GM12878 (cell line): ENCODE results near the gene LMO7. TPM values are rescaled to one million over a fixed set of nuclear protein-coding genes. Genes with fewer than 3 reads are reported as not detected.

Experiments
- ATAC-seq: fragments of 200-7000 bp; cut with Tn5 transposase; 3 replicates; pipeline ENCODE4 v1.9.1; 2020; ENCODE audit warnings: mild to moderate bottlenecking, moderate library complexity
- BruUV-seq: library from RNA; stranded (reverse); fragments of 400-500 nt; replicated peaks from 2 replicates; lab custom pipeline; 2021; lab: Mats Ljungman, UMichigan
- CTCF ChIA-PET: fragments of 300-600 bp; sonication (Branson Sonifier 250); formaldehyde crosslinking; extraction: SDS; loops from one replicate; lab custom pipeline; 2021; ENCODE audit warnings: inconsistent platforms; lab: Yijun Ruan, JAX
- POLR2A ChIA-PET: fragments of 350-600 bp; formaldehyde crosslinking; extraction: SDS; loops from one replicate; lab custom pipeline; 2021; ENCODE audit warnings: inconsistent platforms; lab: Charles Lee
- RAD21 ChIA-PET: fragments of 300-600 bp; sonication (Branson Sonifier 250); formaldehyde crosslinking; loops from one replicate; lab custom pipeline; 2023; ENCODE audit warnings: antibody characterized with exemption; ENCODE audit not compliant: unreplicated experiment; lab: Charles Lee
- SMC1A ChIA-PET: fragments of 300-600 bp; sonication (Branson Sonifier 250); formaldehyde crosslinking; loops from one replicate; lab custom pipeline; 2023; ENCODE audit not compliant: unreplicated experiment, uncharacterized antibody; lab: Charles Lee
- DNase-seq: peaks from one replicate; pipeline ENCODE4 v3.0.0-alpha.2; 2011; ENCODE audit warnings: low read depth, low spot score
- FAIRE-seq: peaks from 3 replicates; lab custom pipeline; 2011; peaks lifted over from hg19 to GRCh38; lab: Jason Lieb, UNC
- H2AFZ ChIP-seq: 2 replicates; pipeline ENCODE4 v1.6.0; 2011; ENCODE audit warnings: low read depth, low read length, control low read depth; ENCODE audit not compliant: control insufficient read depth
- H3K27ac ChIP-seq: 2 replicates; pipeline ENCODE4 v1.5.1; 2011; ENCODE audit warnings: control low read depth; ENCODE audit not compliant: control insufficient read depth, insufficient read depth
- H3K27me3 ChIP-seq, 2 experiments: replicated peaks in 1 of 2; 2 replicates each; pipeline versions ENCODE4 v1.6.0 to v1.6.1; 2011; ENCODE audit warnings: low read length in 1 of 2; ENCODE audit not compliant: control insufficient read depth in 2 of 2, insufficient read depth in 2 of 2
- H3K36me3 ChIP-seq, 2 experiments: 2 replicates each; pipeline ENCODE4 v1.5.1; 2011; ENCODE audit warnings: low read length in 1 of 2; ENCODE audit not compliant: control insufficient read depth in 2 of 2, insufficient read depth in 2 of 2
- H3K4me1 ChIP-seq: 2 replicates; pipeline ENCODE4 v1.6.1; 2011; ENCODE audit warnings: mild to moderate bottlenecking, low read length, moderate library complexity, mixed read lengths; ENCODE audit not compliant: control insufficient read depth, insufficient read depth
- H3K4me2 ChIP-seq: 2 replicates; pipeline ENCODE4 v1.6.0; 2011; ENCODE audit warnings: control low read depth; ENCODE audit not compliant: control insufficient read depth, insufficient read depth
- H3K4me3 ChIP-seq: fragments of 200-600 bp; sonication (generic); 2 replicates; pipeline ENCODE4 v1.5.1; 2016
- H3K79me2 ChIP-seq: 2 replicates; pipeline ENCODE4 v1.6.0; 2011; ENCODE audit warnings: low read length; ENCODE audit not compliant: control insufficient read depth, insufficient read depth
- H3K9ac ChIP-seq: 2 replicates; pipeline ENCODE4 v1.8.0; 2011; ENCODE audit warnings: low read length, control low read depth, mixed read lengths; ENCODE audit not compliant: control insufficient read depth, insufficient read depth
- H3K9me3 ChIP-seq: replicated peaks from 3 replicates; pipeline ENCODE4 v1.5.1; 2011; ENCODE audit warnings: mild to moderate bottlenecking, low read length; ENCODE audit not compliant: control insufficient read depth, insufficient read depth
- H4K20me1 ChIP-seq: 2 replicates; pipeline ENCODE4 v1.6.0; 2011; ENCODE audit not compliant: control insufficient read depth, insufficient read depth
- ATF7 ChIP-seq: fragments of 450-650 bp; IDR thresholded peaks from 2 replicates; pipeline ENCODE4 v1.6.1; 2016; ENCODE audit warnings: low read depth, mild to moderate bottlenecking
- CBX5 ChIP-seq: sonication (generic); IDR thresholded peaks from 2 replicates; pipeline ENCODE4 v1.6.1; 2016; ENCODE audit warnings: low read depth, moderate library complexity, mild to moderate bottlenecking, inconsistent platforms
- MYC ChIP-seq: IDR thresholded peaks from 2 replicates; pipeline ENCODE4 v1.6.1; 2011; ENCODE audit warnings: mild to moderate bottlenecking, low read length, moderate library complexity, inconsistent platforms; ENCODE audit not compliant: insufficient read depth, insufficient replicate concordance, insufficient read length, severe bottlenecking
- NFYB ChIP-seq: IDR thresholded peaks from 2 replicates; pipeline ENCODE4 v1.6.1; 2011; ENCODE audit warnings: low read depth, mild to moderate bottlenecking, low read length, improper control_type of control experiment, moderate library complexity; ENCODE audit not compliant: insufficient read depth
- POU2F2 ChIP-seq: IDR thresholded peaks from 3 replicates; pipeline ENCODE4 v1.6.1; 2011; ENCODE audit warnings: low read depth, mild to moderate bottlenecking, low read length, borderline replicate concordance
- TCF12 ChIP-seq: IDR thresholded peaks from 2 replicates; pipeline ENCODE4 v1.6.1; 2011; ENCODE audit warnings: low read depth, mild to moderate bottlenecking, low read length
- WGBS: methylation state at CpG from one replicate; pipeline ENCODE4 v1.1.6; 2016; ENCODE audit warnings: low lambda C conversion rate; ENCODE audit not compliant: insufficient replicate concordance, insufficient coverage; ENCODE audit errors: missing lambda C conversion rate; 5-methylcytosine and 5-hydroxymethylcytosine counted together
- in situ Hi-C: fragments of 300-500 bp; cut with MboI; formaldehyde crosslinking; loops from 9 replicates; pipeline ENCODE4 v1.14.3; 2018; ENCODE audit warnings: mixed read lengths
- intact Hi-C: fragments of 100-400 bp; cut with micrococcal nuclease; formaldehyde crosslinking; loops from one replicate; pipeline ENCODE4 v1.14.2; 2022; ENCODE audit not compliant: unreplicated experiment
- polyA plus RNA-seq, 11 experiments: library from polyadenylated mRNA; depleted of rRNA in 4 of 11; unstranded in 6 of 11; stranded (reverse) in 5 of 11; fragments of >200 nt; fragmentation: Nextera tagmentation in 4 of 11; fragmentation: Illumina TruSeq in 1 of 11; extraction: Ambion mirVana in 4 of 11; extraction: Trizol in 1 of 11; gene quantifications; 1 replicate in 1 of 11; 2 replicates in 10 of 11; pipeline versions ENCODE4 v1.2.1 to v1.2.3, GENCODE V29; 2011 to 2016; ENCODE audit warnings: inconsistent platforms in 2 of 11, missing spikeins in 2 of 11, low read depth in 1 of 11
- total RNA-seq, 4 experiments: library from RNA; depleted of rRNA in 3 of 4; stranded (reverse); fragments of >200 nt in 3 of 4; fragmentation: Illumina TruSeq in 1 of 4; extraction: Trizol in 1 of 4; gene quantifications; 2 replicates each; pipeline versions ENCODE4 v1.2.1 to v1.2.3, GENCODE V29; 2013 to 2021
- TF ChIP-seq, protein P1 (sequence below): fragments of 150-350 bp; IDR thresholded peaks from 2 replicates; pipeline ENCODE4 v1.6.1; 2014; ENCODE audit warnings: mild to moderate bottlenecking, low read depth, low read length

Gene LMO7
- total and polyA plus RNA-seq, 10 of the 15 experiments (the other 5 are each of a cell fraction or from before 2014, with no cell fraction given), result 8.5 to 67.8 (median 36.8) TPM

DNA sequence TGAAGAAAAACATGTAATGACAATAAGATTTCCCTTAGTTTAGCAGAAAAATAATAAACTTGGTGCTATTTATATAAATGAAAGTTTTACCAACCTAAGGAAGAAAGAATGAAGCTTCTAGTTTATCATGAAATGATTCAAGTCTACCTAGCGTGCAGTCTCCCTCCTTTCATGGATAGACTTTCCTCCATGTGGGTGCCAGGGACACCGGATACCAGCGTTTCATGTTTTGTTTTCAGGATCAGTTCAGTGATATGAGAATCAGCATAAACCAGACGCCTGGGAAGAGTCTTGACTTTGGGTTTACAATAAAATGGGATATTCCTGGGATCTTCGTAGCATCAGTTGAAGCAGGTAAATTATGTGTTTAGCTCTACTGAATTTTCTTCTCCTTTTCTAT is 196.7 kb downstream of the LMO7 start:
- RAD21 ChIA-PET, result interaction anchor here (1.4 kb wide), 1 partner anchor 43 kb away, joined by 3 read pairs; no protein-coding TSS in a partner anchor
- H3K9me3 ChIP-seq, result no peaks in the 10 kb centered on the region; the same call in 1 of the 3 replicates
- SMC1A ChIA-PET, result interaction anchor here (1.1 to 2.0 kb wide), 5 partner anchors 9 to 240 kb away, joined by 3 to 6 read pairs (median 4); no protein-coding TSS in a partner anchor
- no peak overlapping the region for H3K9ac ChIP-seq
- no peak for FAIRE-seq
- no TSS peak for BruUV-seq
- no peaks in the 10 kb centered on the region for H3K27me3 ChIP-seq
- H4K20me1 ChIP-seq, result no peaks in the 10 kb centered on the region
- no peak overlapping the region for H3K4me3 ChIP-seq
- no peak overlapping the region for H3K4me2 ChIP-seq
- 88% methylated on average over 5 of the region's 5 CpGs for WGBS
- intact Hi-C loops, result no loop called here
- no peaks in the 10 kb centered on the region for H3K79me2 ChIP-seq
- no peak for DNase-seq
- ATAC-seq, result no peak
- CTCF ChIA-PET, result interaction anchor here (1.0 to 2.1 kb wide), 3 partner anchors 8 to 263 kb away, joined by 3 to 6 read pairs (median 3); no protein-coding TSS in a partner anchor
- POLR2A ChIA-PET, result interaction anchor here (1.0 kb wide), 1 partner anchor 76 kb away, joined by 3 read pairs; no protein-coding TSS in a partner anchor
- no peaks in the 10 kb centered on the region for H3K4me1 ChIP-seq
- in situ Hi-C loops, result no loop called here
- no peak overlapping the region for H2AFZ ChIP-seq
- H3K36me3 ChIP-seq, result no peaks in the 10 kb centered on the region
- TF ChIP-seq MYC, result no peak
- TF ChIP-seq NFYB, result no peak
- TF ChIP-seq CBX5, result no peak
- TF ChIP-seq TCF12, result no peak
- TF ChIP-seq, protein P1, sequence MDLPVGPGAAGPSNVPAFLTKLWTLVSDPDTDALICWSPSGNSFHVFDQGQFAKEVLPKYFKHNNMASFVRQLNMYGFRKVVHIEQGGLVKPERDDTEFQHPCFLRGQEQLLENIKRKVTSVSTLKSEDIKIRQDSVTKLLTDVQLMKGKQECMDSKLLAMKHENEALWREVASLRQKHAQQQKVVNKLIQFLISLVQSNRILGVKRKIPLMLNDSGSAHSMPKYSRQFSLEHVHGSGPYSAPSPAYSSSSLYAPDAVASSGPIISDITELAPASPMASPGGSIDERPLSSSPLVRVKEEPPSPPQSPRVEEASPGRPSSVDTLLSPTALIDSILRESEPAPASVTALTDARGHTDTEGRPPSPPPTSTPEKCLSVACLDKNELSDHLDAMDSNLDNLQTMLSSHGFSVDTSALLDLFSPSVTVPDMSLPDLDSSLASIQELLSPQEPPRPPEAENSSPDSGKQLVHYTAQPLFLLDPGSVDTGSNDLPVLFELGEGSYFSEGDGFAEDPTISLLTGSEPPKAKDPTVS, result no peak
- TF ChIP-seq POU2F2, result no peak
- TF ChIP-seq ATF7, result no peak
- H3K27ac ChIP-seq, result no peak overlapping the region
